Ureter (tissue), 1 donor: ENCODE data around the gene CADM4. TPM values are rescaled to one million over a fixed set of nuclear protein-coding genes. Genes with fewer than 3 reads are reported as not detected.
"Not testable (repeated sequence)": the region's sequence is repeated elsewhere in the genome, so short reads cannot be mapped to it uniquely, and the experiment has no call there.

Experiments used
- DNase-seq: peaks from one replicate; pipeline ENCODE4 v3.0.0-alpha.2; 2020; ENCODE audit warnings: low spot score
- total RNA-seq: library from RNA; stranded (reverse); gene quantifications from one replicate; pipeline ENCODE4 v1.2.4, GENCODE V29; 2023
- donor health status: DM: yes; HTN: yes; CAD: no.

The CADM4 gene
- total RNA-seq, 1 donor from 2014 or later, result 6.6 TPM

- no peak for DNase-seq
Observed at GRCh38 chr19:43607238-43608205, 32.1 kb downstream of the CADM4 start.

- no peak for DNase-seq
Observed at GRCh38 chr19:43606569-43607229, 33.0 kb downstream of the CADM4 start.

- no peak for DNase-seq
Observed at GRCh38 chr19:43605875-43606568, 33.6 kb downstream of the CADM4 start.

- DNase-seq, result not testable (repeated sequence)
Observed at GRCh38 chr19:43600326-43600725, 39.3 kb downstream of the CADM4 start.

GRCh38 chr19:43599635-43600295, 39.9 kb downstream of the CADM4 start:
- no peak for DNase-seq

GRCh38 chr19:43598445-43599240, 41.0 kb downstream of the CADM4 start:
- no peak for DNase-seq

- DNase-seq, result no peak
Observed at GRCh38 chr19:43597876-43598275, 41.8 kb downstream of the CADM4 start.

- DNase-seq, result no peak
Observed at GRCh38 chr19:43596842-43597461, 42.7 kb downstream of the CADM4 start.

GRCh38 chr19:43595999-43596841, 43.4 kb downstream of the CADM4 start, which contains the start of the genes IRGQ and ZNF576:
Gene IRGQ, minus strand, starts transcription at chr19:43596134. Its CDS starts 796 bp downstream, at chr19:43595338.
Gene ZNF576, plus strand, starts transcription at chr19:43596595. Its CDS starts 514 bp downstream, at chr19:43597109.
- peak; percentile 100 for DNase-seq

GRCh38 chr19:43595605-43595998, 44.0 kb downstream of the CADM4 start:
- no peak for DNase-seq

- DNase-seq, result peak; percentile 62
Observed at GRCh38 chr19:43594710-43595604, 44.7 kb downstream of the CADM4 start.

- no peak for DNase-seq
Observed at GRCh38 chr19:43594081-43594697, 45.5 kb downstream of the CADM4 start.

- no peak for DNase-seq
Observed at GRCh38 chr19:43592800-43593350, 46.8 kb downstream of the CADM4 start.

GRCh38 chr19:43591904-43592772, 47.5 kb downstream of the CADM4 start:
- DNase-seq, result no peak

- DNase-seq, result no peak
Observed at GRCh38 chr19:43589678-43590077, 50.0 kb downstream of the CADM4 start.

- DNase-seq, result no peak
Observed at GRCh38 chr19:43589277-43589676, 50.4 kb downstream of the CADM4 start.
